ENCODE measurements around the gene GRIK4.
"Not testable (repeated sequence)": the region's sequence is repeated elsewhere in the genome, so short reads cannot be mapped to it uniquely, and the experiment has no call there.

The GRIK4 gene

DNA sequence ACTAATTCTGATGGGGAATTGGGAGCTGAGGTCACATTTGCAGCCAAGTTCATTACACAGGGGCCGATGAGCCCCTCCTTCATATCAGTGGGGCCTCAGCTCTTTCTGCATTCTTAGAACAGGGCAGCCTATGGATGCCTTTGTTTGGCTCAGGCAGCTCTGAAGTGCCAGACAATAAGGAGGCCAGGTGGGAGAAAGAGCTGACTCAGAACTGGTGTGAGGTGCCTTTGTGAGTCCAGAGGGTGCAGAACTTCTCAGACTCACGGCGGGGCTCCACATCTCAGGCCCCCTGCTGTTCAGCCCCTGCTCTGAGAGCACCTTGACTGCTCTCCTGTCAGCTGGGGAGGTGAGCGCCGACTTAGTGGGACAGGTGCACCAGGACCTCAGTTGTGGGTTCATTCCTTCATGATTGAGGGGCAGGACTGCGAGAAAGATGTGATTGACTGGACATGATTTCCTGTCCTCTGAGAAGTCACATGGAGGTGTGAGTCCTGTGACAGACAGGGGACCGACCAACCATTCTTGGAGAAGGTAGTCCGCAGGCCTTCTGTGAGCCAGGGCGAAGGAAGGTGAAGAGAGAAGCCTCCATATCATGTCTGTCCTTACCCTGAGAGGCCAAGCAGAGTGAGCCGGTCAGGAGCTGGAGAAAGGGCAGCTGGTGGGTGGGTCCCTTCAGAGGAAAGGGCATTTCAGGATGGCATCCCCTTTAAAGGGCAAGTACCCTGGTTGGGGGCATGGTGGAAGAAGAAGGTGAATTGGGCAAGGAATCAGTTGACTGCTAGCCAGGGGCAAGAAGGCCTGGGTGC, 267.3 kb downstream of the GRIK4 start:
- DNase-seq (ENCODE audit: low read depth in 3 of 3): no peak

DNA sequence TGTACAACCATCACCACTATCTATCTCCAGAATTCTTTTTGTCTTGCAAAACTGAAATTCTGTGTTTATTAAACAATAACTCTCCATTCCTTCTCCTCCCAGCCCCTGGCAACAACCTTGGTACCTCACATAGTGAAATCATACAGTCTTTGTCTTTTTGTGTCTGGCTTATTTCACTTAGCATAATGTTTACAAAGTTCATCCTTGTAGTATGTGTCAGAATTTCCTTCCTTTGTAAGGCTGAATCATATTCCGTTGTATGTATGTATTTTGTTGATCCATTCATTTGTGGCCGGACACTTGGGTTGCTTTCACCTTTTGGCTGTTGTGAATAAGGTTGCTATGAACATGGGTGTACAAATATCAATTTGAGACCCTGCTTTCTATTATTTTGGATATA, 268.7 kb downstream of the GRIK4 start:
- DNase-seq (ENCODE audit: low read depth in 3 of 3): no peak

DNA sequence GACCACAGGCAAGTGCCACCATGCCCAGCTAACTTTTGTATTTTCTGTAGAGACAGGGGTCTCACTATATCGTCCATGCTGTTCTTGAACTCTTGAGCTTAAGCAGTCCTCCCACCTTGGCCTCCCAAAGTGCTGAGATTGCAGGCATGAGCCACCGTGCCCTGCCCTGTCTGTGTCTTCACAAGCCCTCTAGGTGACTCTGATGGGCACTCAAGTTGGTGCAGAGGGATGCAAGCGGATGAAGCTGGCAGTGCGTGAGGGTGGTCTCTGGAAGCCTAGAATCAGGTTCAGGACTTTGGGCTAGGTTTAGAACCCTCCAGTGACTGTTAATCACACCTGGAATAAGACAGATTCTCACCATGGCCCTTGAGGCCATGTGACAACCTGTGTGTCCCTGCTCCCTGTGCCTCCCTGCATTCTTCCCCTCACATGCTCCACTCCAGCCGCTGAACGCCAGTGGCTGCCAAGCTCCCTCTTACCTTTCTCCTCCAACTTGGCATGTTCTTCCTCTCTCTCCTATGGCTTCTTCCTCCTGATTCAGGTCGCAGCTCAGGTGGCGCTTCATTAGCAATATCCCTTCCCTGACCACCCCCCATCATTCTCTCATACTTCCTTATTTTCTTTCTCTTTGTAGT, 270.1 kb downstream of the GRIK4 start:
- no peak for DNase-seq (ENCODE audit: low read depth in 3 of 3)

DNA sequence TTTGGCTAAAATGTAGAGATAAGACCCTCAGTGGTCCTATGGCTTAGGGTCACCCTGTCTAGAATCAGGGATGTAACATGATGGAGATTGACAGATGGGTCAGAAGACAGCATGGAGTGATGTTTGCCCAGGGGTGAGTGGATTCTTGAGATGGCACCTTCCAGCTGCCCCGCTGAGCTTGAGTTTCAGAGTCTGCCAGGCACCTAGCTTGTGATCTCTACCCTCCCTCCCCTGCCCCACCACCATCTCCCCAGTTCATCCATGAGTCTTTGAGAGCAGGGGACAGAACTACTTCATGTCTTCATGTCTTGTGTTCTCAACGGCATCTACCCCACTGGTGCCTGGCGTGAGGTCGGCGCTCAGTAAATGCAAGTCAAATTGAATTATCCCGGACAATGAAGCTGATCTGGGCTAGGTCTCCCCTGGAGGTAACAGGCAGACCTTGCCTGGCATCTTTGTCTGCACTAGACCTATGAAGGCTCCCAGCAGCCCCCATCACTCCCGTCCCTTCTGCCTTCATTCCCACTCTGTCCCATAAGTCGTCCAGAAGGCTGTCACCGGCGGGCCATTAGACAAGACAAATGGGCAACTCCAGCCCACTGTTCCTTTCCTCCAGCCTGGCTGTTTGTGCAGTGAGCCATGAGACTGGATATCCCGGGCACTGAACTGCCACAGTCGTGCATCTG, 273.2 kb downstream of the GRIK4 start:
- no peak for DNase-seq (ENCODE audit: low read depth in 3 of 3)

DNA sequence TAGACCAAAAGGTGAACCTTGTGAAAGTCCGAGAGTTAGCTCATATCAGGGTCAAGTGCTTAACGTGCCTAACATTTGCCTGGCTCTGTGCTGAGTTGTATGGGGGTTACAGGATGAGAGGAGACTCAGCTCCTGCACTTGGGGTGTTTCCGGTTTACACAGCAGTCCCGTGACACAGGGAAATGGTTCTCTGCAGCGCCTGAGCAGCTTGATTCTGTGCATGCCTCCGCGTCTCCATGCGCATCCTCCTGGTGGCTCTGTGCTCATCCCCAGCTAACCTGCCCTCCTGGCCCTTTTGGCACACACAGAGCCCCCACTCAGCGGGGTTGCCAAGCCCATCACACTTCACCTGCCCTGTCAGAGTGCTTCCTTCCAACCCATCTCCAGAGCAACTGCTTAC, 274.0 kb downstream of the GRIK4 start:
- DNase-seq (ENCODE audit: low read depth in 3 of 3): no peak

DNA sequence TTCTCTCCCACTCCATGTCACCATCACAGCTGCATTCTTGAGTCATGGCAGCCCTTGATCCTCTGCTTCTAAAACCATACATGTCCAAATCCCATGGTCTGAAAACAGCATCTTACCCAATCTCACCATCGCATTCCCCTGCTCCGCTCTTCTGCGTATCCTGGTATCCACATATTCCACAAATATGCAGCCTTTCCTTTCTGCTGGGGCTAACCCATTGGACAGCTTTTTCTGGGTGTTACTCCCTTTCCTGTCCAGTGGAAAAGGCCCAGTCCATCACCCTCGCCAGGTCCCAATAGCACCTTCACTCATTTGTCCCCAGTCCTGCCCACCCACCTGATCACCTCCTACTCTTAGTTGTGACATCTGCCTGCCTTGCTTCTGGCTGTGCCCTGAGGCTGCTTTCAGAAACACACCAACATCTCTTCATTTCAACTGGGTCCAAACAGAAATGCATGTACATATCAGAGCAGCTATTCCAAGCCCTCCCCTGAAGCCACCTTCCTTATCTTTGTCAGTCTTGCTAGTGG, 274.7 kb downstream of the GRIK4 start:
- DNase-seq (ENCODE audit: low read depth in 3 of 3): no peak

DNA sequence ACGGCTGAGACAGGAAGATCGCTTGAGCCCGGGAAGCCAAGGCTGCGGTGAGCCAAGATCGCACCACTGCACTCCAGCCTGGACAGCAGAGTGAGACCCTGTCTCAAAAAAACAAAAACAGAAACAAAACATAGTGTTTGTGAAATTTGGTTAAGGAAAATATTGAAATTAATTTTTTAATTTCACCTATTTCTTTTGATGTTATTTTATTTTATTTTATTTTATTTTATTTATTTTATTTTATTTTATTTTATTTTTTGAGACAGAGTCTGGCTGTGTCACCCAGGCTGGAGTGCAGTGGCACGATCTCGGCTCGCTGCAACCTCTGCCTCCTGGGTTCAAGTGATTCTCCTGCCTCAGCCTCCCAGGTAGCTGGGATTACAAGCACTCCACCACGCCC, 275.7 kb downstream of the GRIK4 start:
- not testable (repeated sequence) for DNase-seq (ENCODE audit: low read depth in 3 of 3)

DNA sequence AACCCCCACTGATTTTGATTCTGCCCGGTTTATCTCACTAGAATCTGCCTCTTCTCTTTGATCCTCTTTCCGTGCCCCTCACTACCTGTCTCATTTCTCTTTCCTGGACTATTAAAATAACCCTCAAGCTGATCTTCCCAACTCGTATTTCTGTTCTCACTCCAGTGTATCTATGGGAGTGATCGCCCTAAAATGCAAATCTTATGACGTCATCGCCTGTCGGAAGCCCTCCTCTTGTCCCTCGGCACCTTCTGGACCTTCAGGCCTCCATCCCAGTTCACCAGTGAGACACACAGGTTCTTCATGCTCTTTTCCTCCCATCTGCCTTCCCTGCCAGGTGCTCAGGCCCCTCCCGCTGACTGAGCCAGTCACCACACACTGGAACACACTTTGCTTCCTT, 277.8 kb downstream of the GRIK4 start:
- no peak for DNase-seq (ENCODE audit: low read depth in 3 of 3)

DNA sequence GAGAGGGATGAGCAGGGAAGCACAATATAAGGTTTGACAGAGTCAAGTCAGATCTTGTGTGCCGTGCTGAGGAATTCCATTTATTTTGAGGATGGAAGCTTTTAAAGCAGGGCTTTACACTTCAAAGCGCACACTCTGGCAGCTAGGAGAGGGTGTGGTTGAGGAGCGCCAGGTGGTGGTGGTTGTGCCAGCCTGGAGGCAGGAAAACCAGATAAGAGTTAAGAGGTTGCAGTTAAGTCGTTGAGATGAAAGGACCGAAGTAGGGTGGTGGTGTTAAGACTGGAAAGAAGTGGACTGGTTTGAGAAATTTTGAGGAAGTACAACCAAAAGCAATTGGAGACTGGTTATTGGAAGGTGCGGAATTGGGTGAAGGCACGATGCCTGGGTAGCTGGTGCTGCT, 280.8 kb downstream of the GRIK4 start:
- DNase-seq (ENCODE audit: low read depth in 3 of 3): no peak

DNA sequence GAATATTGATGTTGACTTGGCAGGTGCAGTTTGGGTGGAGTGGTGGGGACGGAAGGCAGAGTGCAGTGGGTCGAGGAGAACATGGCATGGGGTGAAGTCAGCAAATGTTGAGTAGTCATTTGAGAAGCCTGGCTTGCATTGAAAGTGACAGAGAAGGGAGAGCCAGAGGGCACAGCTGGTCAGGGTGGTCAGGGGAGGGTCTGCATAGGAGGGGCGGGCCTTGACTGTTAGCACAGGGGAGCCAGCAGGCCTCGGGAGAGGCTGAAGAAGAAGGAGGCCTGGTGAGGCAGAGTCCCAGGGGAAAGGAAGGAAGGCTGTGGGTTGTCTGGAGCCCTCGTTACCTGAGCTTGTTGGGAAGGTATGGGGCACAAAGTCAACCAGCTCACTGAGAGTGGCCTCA, 281.6 kb downstream of the GRIK4 start:
- no peak for DNase-seq (ENCODE audit: low read depth in 3 of 3)

DNA sequence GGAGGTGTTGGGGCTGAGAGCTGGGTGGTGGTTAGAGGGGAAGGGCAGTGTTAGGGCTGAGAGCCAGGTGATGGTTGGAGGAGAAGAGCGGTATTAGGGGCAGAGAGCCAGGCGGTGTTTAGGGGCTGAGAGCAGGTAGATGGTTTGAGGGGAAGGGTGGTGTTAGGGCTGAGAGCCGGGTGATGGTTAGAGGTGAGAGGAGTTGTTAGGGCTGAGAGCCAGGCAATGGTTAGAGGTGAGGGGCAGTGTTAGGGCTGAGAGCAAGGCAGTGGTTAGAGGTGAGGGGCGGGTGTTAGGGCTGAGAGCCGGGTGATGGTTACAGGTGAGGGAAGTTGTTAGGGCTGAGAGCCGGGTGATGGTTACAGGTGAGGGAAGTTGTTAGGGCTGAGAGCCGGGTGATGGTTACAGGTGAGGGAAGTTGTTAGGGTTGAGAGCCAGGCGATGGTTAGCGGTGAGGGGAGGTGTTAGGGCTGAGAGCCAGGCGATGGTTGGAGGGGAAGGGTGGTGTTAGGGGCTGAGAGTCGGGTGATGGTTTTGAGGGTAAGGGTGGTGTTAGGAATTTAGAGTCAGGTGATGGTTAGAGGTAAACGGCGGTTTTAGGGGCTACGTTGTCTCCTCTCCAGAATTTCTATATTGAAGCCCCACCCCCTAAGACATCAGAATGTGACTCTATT, 282.4 kb downstream of the GRIK4 start:
- DNase-seq (ENCODE audit: low read depth in 3 of 3): no peak

DNA sequence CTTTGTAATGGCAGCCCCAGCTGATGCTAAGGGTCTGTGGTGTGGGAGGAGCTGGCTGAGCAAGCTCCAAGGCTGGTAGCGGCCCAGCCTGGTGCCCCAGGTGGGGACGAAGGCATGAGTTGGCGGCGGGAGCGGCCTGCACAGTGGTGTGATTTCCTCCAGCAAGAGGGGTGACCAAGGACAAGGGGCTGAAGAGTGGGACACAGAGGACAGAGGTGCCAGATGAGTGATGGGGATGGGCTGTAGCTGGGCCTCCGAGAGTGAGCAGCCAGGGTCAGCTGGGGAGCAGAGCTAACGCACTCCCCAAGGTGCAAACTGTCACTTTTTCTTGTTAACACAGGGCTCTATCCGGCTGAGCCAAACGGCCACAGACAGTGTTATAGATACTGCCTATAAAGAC, 283.2 kb downstream of the GRIK4 start:
- DNase-seq (ENCODE audit: low read depth in 3 of 3): no peak

DNA sequence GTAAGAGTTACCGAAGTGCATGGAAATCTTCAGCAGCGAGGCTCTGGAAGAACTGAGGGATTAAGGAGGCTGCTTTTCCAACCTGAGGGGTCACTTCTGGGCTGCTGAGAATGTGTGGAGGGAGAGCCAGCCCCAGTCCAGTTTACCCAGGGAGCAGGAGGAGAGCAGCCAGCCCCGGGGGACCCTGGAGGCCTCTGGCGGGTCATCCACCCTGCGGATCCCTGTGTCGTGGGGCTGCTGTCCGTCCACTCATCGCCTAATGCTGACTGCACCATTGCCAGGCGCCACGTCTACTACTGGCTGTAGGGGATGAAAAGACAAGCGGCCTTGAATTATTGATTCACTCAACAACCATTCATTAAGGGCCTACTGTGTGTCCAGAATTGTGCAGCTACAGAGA, 283.6 kb downstream of the GRIK4 start:
- DNase-seq (ENCODE audit: low read depth in 3 of 3): no peak

DNA sequence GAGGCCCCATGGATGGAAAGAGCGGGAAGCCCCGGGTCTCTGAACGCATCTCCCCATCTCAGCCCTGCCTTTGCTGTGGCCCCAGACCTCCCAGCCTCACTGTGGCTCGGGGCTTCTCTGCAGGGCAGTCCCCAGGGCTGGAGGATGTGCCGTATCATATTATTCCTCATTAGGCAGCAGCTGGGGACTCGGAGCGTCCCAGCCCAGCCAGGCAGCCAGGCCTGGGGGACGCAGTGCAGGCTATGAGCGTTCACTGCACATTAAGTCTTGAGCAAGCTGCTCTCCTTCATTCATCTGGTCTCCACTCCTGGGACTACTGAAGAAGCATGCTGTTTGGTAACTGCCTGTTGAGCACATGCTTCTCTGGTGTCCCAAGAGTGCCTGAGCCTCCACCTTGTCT, 285.6 kb downstream of the GRIK4 start:
- no peak for DNase-seq (ENCODE audit: low read depth in 3 of 3)

DNA sequence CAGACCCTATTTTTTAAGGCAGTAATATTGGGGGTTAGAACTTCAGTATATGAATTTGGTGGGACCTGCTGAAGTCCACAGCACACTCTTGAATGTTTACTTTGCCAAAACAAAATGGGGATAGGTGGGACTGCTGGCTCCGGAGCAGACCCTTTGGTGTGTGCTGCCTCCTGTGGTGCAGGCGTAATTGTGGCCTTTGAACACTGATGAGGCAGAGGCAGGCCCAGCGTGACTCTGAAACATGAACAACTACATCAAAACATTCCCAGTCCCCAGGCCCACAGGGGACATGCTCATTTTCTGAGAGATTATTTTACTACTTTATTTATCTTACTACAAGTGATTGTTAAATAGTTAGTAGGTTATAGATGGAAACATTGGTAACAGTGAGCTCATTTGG, 287.3 kb downstream of the GRIK4 start:
- DNase-seq (ENCODE audit: low read depth in 3 of 3): no peak

DNA sequence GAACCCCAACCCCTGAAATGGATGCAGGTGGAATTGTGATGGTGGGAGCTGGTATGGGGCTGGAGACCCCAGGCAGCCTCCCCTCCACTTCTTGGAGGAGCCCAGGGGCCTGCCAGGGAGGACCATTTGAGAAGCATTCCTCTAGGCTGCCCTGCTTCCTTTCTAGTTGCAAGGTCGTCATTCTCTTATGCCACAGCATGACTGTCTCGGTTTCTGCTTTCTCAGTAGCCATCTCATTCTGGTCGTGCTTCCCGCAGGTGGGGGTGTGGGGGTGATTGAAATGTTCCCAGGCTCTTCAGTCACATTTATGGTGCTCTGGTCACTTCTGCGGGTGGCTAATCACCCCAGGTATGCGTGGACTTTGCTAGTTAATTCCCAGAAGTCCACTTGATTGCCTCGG, 288.7 kb downstream of the GRIK4 start:
- no peak for DNase-seq (ENCODE audit: low read depth in 3 of 3)

DNA sequence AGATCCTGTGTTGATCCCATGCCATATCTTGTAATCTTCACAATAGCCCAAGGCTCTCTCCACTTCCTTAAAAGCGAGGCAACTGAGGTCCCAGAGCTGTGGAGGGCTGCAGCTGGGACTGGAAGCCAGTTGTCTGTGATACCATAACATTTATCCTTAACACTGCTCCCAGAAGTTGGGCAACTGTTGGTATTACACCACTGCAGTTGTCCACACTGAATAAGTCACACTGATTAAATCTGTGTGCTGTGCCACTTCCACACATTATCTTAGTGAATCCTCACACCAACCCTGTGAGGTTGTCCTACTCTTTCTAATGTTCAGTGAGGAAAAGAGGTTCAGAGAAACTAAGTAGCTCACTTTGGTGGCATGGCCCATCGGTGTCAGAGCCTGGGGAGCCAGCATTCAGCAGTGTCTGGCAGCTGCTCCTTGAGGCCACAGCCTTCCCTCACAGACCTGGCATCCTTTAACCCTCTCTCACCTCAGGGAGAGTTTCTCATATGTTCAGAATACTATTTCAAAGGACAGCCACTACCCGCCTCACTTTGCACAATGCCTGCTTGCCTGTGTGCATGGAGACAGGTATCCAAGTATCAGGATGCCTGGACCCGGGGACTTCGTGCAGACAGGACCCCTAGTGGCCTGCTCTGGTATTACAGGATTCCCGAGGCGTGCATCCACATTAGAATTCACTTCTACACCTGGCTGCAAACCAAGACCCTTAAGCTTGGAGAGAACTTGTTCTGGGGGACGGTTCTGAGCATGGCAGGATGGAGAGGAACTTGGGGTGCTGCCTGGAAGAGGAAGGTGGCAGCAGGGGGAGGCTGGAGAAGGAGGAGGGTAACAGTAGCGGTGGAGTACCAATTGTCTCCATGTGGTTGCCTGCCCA, 290.5 kb downstream of the GRIK4 start:
- DNase-seq (ENCODE audit: low read depth in 3 of 3): peak; percentile 4 to 43 (median 13)

DNA sequence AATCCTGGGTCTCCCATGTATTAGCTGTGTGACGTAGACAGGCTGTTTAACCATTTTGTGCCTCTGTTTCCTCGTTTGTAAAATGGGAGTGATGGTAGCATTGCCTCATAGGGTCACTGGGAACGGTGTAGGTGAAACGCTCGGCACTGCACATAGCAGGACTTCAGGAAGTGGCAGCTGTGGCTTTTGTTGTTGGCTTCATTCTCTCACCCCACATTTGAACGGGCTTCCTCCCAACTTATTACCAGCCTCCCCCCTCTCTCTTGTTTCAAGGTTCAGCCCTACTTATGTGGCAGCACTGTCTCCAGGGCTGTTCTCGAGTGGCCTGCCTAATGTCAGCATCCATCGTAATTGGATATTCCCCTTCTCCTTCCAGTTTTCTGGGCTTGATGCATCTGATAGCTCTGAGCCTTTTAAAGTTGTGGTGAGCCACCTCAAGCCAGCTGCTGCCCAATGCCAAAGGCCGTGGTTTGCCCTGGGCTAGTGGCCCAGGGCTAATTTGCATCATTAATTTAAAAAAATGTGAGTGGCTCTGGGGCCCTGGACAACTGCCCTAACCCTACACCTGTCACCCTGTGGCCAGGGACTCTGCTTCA, 294.5 kb downstream of the GRIK4 start:
- DNase-seq (ENCODE audit: low read depth in 3 of 3): no peak

DNA sequence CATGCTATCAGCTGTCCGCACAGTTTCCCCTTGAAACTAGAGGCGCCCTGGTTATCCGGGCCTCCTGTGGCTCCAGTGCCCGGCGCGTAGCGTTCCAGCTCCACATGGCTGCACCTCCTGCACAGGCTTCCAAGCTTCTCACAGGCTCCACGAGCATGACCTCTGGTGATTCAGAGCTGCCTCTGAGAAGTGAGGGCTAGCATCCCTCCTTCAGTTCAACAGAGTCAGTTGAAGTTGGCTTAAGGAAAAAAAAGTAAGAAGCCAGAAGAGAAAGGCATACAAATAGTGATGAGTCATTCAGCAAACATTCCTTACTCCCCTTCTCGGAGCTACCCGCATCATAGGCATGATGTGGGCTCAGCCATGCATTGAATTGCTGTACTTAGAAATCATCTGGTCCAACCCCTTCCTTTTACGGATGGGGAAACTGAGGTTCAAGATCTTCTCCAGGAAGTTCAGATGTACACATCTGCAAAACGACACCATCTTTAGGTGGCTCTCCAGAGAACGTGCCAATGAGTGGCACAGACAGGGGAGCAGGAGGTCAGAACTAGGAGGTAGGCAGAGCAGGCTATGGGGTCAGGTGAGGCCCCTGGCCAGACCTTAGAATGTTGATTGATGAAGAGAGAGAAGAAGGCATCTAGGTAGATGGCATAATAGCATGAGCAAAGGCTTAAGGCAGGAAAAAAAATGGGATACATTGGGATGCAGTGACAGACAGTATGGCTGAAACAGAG, 296.0 kb downstream of the GRIK4 start:
- no peak for DNase-seq (ENCODE audit: low read depth in 3 of 3)

DNA sequence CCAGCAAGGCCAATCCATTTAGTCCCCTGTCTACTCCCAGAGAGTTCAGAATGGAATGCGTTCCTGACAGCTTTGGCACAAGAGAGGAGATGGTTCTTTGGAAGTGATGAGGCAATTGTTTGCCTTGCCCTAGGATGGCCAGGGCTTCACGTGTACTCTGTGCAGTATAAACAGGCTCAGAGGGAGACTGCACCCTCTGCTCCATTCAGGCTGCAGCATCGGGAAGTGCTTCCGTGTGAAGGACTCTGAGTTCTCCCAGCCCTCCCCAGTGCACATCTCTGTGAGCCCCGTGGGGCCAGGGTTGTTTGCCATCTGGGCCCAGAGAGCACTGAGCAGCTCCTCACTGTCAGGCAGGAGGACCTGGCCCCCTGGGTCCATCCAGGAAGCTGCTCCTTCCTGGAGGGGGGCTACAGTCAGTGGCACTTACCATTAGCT, 297.1 kb downstream of the GRIK4 start:
- DNase-seq (ENCODE audit: low read depth in 3 of 3): no peak
